ENCODE results near the gene PDE4D.

DNA sequence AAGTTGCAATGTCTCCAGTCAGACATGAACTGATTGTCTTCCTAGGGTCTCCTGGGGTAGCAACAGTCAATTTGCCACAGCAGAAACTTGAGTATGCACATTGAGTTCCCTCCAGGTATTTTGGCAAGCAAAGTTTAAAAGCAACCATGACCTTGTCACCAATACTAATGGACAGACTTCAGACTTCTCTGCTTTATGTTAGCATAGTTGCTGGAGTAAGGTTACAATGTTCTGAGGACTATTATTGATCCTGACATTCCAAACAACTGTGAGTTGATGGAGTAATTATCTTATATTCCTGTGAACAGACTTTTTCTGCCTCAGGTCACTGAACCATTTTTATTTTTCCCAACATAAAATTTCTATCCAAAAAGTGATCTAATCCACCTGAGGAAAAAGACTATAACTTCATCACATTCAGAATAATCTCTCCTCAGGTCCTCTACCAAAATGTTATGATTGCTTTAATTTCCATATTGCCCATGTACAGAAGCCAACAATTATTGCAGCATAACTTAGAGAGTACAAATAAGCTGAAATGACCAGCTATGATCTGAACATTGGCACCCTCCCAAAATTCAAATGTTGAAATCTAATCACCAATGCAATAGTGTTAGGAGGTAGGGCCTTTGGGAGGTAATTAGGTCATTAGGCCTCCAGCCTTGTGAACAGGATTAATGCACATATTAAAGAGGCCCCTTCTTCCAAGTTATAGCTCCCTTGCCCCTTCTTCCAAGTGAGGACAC, 228.3 kb downstream of the PDE4D start:
- TF ChIP-seq POLR2A (IDR thresholded peaks at IDR 0.05) = no peak
- TF ChIP-seq, protein P1, sequence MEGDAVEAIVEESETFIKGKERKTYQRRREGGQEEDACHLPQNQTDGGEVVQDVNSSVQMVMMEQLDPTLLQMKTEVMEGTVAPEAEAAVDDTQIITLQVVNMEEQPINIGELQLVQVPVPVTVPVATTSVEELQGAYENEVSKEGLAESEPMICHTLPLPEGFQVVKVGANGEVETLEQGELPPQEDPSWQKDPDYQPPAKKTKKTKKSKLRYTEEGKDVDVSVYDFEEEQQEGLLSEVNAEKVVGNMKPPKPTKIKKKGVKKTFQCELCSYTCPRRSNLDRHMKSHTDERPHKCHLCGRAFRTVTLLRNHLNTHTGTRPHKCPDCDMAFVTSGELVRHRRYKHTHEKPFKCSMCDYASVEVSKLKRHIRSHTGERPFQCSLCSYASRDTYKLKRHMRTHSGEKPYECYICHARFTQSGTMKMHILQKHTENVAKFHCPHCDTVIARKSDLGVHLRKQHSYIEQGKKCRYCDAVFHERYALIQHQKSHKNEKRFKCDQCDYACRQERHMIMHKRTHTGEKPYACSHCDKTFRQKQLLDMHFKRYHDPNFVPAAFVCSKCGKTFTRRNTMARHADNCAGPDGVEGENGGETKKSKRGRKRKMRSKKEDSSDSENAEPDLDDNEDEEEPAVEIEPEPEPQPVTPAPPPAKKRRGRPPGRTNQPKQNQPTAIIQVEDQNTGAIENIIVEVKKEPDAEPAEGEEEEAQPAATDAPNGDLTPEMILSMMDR (IDR thresholded peaks at IDR 0.05) = no peak
